Keratinocyte (primary cell): Measurements from ENCODE around the gene ISG20L2. TPM values are rescaled to one million over a fixed set of nuclear protein-coding genes. Genes with fewer than 3 reads are reported as not detected.

ENCODE experiments used
- DNase-seq: peaks from one replicate; pipeline ENCODE4 v3.0.0-alpha.2; 2011; ENCODE audit warnings: low read depth, missing footprints, low spot score
- FAIRE-seq: peaks from 2 replicates; lab custom pipeline; 2011; peaks lifted over from hg19 to GRCh38; lab: Jason Lieb, UNC
- H2AFZ ChIP-seq: 2 replicates; pipeline ENCODE4 v1.6.0; 2012; ENCODE audit warnings: low read length, control low read depth, inconsistent platforms; ENCODE audit not compliant: control insufficient read depth
- H3K27ac ChIP-seq: 2 replicates; pipeline ENCODE4 v1.5.1; 2011; ENCODE audit warnings: low read length; ENCODE audit not compliant: control insufficient read depth, insufficient read depth
- H3K27me3 ChIP-seq: 3 replicates; pipeline ENCODE4 v1.6.0; 2011; ENCODE audit warnings: low read length; ENCODE audit not compliant: control insufficient read depth, insufficient read depth; ENCODE audit errors: extremely low read depth
- H3K36me3 ChIP-seq, 2 experiments: 2 replicates in 1 of 2; 3 replicates in 1 of 2; pipeline ENCODE4 v1.5.1; 2011; ENCODE audit warnings: low read length in 2 of 2, mild to moderate bottlenecking in 1 of 2; ENCODE audit not compliant: control insufficient read depth in 2 of 2, insufficient read depth in 2 of 2; ENCODE audit errors: extremely low read depth in 1 of 2
- H3K4me1 ChIP-seq: 3 replicates; pipeline ENCODE4 v1.5.1; 2011; ENCODE audit warnings: low read length; ENCODE audit not compliant: control insufficient read depth, insufficient read depth; ENCODE audit errors: extremely low read depth
- H3K4me2 ChIP-seq: 3 replicates; pipeline ENCODE4 v1.6.0; 2011; ENCODE audit warnings: low read depth, low read length; ENCODE audit not compliant: control insufficient read depth, insufficient read depth; ENCODE audit errors: extremely low read depth
- H3K4me3 ChIP-seq, 3 experiments: fragments of 200-600 bp in 1 of 3; sonication (generic) in 1 of 3; 2 replicates in 2 of 3; 3 replicates in 1 of 3; pipeline ENCODE4 v1.5.1; 2011 to 2016; ENCODE audit warnings: low read length in 3 of 3, mild to moderate bottlenecking in 3 of 3, control low read depth in 2 of 3, inconsistent platforms in 1 of 3, low read depth in 1 of 3, mixed read lengths in 1 of 3, mixed run types in 1 of 3, moderate library complexity in 1 of 3; ENCODE audit not compliant: control insufficient read depth in 2 of 3, insufficient read depth in 2 of 3; ENCODE audit errors: extremely low read depth in 1 of 3
- H3K79me2 ChIP-seq: 2 replicates; pipeline ENCODE4 v1.6.0; 2012; ENCODE audit warnings: low read length; ENCODE audit not compliant: control insufficient read depth, insufficient read depth
- H3K9ac ChIP-seq: 3 replicates; pipeline ENCODE4 v1.6.0; 2011; ENCODE audit warnings: low read length; ENCODE audit not compliant: control insufficient read depth, insufficient read depth; ENCODE audit errors: extremely low read depth
- H3K9me1 ChIP-seq: 3 replicates; pipeline ENCODE4 v1.6.0; 2011; ENCODE audit warnings: low read length; ENCODE audit not compliant: control insufficient read depth, insufficient read depth; ENCODE audit errors: extremely low read depth
- H3K9me3 ChIP-seq: 2 replicates; pipeline ENCODE4 v1.5.1; 2012; ENCODE audit warnings: low read depth, low read length; ENCODE audit not compliant: control insufficient read depth
- H4K20me1 ChIP-seq: 3 replicates; pipeline ENCODE4 v1.6.0; 2011; ENCODE audit warnings: low read length; ENCODE audit not compliant: control insufficient read depth, insufficient read depth; ENCODE audit errors: extremely low read depth
- CTCF ChIP-seq, 3 experiments: IDR thresholded peaks in 1 of 3; conservative IDR thresholded peaks in 1 of 3; optimal IDR thresholded peaks in 1 of 3; 2 replicates in 2 of 3; 3 replicates in 1 of 3; pipeline versions ENCODE3 to v1.5.1; 2011; ENCODE audit warnings: low read length in 3 of 3, mild to moderate bottlenecking in 3 of 3, moderate library complexity in 2 of 3, control low read depth in 1 of 3, inconsistent platforms in 1 of 3; ENCODE audit not compliant: insufficient read depth in 2 of 3; ENCODE audit errors: extremely low read depth in 1 of 3
- EZH2 ChIP-seq: IDR thresholded peaks from one replicate; pipeline ENCODE4 v1.6.1; 2012; ENCODE audit warnings: inconsistent platforms, mild to moderate bottlenecking, low read length, moderate library complexity
- dilution Hi-C: fragments of 300-500 bp; cut with MboI; formaldehyde crosslinking; loops from one replicate; pipeline ENCODE4 v1.7.0; 2020; ENCODE audit warnings: low sequenced_read_pairs; ENCODE audit not compliant: extremely low pct_ligation_motif_present
- polyA plus RNA-seq, 5 experiments: library from polyadenylated mRNA; depleted of rRNA in 3 of 5; stranded (reverse) in 3 of 5; stranded (forward) in 1 of 5; unstranded in 1 of 5; fragments of >200 nt; gene quantifications; 1 replicate in 1 of 5; 2 replicates in 3 of 5; 3 replicates in 1 of 5; pipeline versions ENCODE4 v1.2.1 to v1.2.3, GENCODE V29; 2011 to 2012; ENCODE audit warnings: missing spikeins in 2 of 5, low read depth in 1 of 5, low replicate concordance in 1 of 5

Gene ISG20L2
- polyA plus RNA-seq, 1 donor (not counting 4 experiments of a cell fraction or from before 2014, with no cell fraction given): 48.6 TPM

GRCh38 chr1:156682166-156682890 is 46.2 kb downstream of the ISG20L2 start:
- Histone ChIP-seq H3K9ac (no peak overlapping the region), H3K27me3 (peaks cover 16% of the 10 kb centered on the region), H3K4me3 (no peak overlapping the region), H3K9me3 (no peaks in the 10 kb centered on the region), H2AFZ (no peak overlapping the region), H3K4me2 (no peak overlapping the region), H4K20me1 (no peaks in the 10 kb centered on the region), H3K36me3 (no peaks in the 10 kb centered on the region), H3K4me1 (peaks cover 22% of the 10 kb centered on the region), H3K79me2 (no peaks in the 10 kb centered on the region), H3K27ac (no peak overlapping the region), H3K9me1 (no peaks in the 10 kb centered on the region)
- FAIRE-seq (no peak), DNase-seq (no peak)
- dilution Hi-C loops: no loop called here
- TF ChIP-seq CTCF (optimal IDR thresholded peaks at IDR 0.05 in 1 of 3, IDR thresholded peaks at IDR 0.05 in 1 of 3, conservative IDR thresholded peaks at IDR 0.05 in 1 of 3; ENCODE audit: extremely low read depth in 1 of 3, insufficient read depth in 2 of 3, low read length in 3 of 3) (peak in 1 of 3 experiments; percentile 9), EZH2 (no peak)

DNA sequence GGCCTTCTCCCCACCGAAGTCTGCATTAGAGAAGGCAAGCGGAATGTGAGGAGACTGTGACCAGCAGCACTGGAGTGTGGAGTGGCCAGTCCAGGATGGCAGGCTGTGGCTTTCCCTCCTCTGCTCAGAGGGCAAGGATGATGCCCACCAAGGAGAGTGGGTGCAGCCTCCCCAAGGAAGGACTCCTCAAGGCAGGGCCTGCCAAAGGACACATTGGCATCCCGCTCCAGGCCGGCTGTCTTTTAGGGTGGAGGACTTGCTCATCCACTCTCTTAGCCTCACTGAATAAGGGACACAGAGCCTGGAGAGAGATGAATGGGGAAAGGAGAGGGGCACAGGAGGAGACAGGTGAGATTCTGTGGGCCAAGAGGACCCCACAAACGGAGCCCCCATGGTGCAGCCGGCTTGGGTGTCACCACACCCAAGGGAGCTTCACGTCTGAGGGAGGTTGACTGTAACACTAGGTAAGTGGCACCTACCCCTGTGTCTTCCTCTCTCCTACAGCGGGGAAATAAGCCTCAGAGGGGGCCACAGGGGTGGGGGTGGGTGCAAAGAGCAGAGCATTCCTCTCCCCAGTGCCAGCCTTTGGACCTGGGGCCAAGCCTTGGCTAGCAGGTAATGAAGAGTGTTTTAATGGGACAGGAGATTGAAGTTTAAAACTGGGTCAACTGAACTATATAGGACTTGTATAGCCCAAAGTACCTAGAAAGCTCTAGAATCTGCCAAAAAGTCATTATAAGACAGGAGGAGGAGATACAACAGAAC is 47.2 kb downstream of the ISG20L2 start:
- Histone ChIP-seq H3K9me1 (no peaks in the 10 kb centered on the region), H3K9me3 (no peaks in the 10 kb centered on the region), H3K79me2 (no peaks in the 10 kb centered on the region), H3K4me2 (no peak overlapping the region), H3K36me3 (no peaks in the 10 kb centered on the region), H3K4me1 (peaks cover 22% of the 10 kb centered on the region), H2AFZ (no peak overlapping the region), H3K9ac (no peak overlapping the region), H3K4me3 (no peak overlapping the region), H4K20me1 (no peaks in the 10 kb centered on the region), H3K27ac (no peak overlapping the region), H3K27me3 (peaks cover 25% of the 10 kb centered on the region)
- TF ChIP-seq EZH2 (no peak), CTCF (optimal IDR thresholded peaks at IDR 0.05 in 1 of 3, IDR thresholded peaks at IDR 0.05 in 1 of 3, conservative IDR thresholded peaks at IDR 0.05 in 1 of 3; ENCODE audit: extremely low read depth in 1 of 3, insufficient read depth in 2 of 3, low read length in 3 of 3) (no peak)
- dilution Hi-C loops: no loop called here
- DNase-seq (no peak), FAIRE-seq (no peak)
